ENCODE data around the gene NHLRC4.

Gene NHLRC4, protein sequence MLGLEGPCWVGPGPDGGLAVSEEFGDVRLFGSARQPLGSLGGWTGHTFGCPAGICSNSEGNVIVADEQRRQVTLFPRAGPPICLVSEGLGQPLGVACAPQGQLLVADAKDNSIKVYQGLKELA

GRCh38 chr16:566475-567372 lies at the start of gene NHLRC4:
TSS of gene NHLRC4 (plus strand) at chr16:567005. CDS start at chr16:568048, 1,043 bp downstream.
- DNase-seq: no peak

GRCh38 chr16:518858-519257 lies 47.9 kb upstream of the NHLRC4 start:
- DNase-seq: no peak

DNA sequence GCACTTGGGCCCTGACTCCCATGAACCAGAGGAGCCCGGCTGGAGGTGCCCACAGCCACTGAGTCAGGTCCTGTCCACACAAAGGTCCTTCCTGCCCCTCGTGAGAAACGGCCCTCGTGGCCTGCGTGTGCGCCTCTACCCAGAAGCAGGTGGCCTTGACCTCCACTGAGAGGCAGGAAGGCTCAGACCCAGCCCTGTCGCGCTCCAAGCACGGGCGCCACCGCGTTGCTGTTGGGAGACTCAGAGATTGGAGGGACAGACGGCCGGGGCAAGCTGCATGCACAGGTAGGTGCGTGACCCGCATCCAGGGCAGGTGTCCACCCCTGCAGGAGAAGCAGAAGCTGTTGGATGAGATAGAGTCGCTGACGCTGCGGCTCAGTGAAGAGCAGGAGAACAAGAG lies 47.4 kb upstream of the NHLRC4 start:
- DNase-seq: no peak

- DNase-seq: no peak
These were observed 46.7 kb upstream of the NHLRC4 start for GRCh38 chr16:519841-520687.

DNA sequence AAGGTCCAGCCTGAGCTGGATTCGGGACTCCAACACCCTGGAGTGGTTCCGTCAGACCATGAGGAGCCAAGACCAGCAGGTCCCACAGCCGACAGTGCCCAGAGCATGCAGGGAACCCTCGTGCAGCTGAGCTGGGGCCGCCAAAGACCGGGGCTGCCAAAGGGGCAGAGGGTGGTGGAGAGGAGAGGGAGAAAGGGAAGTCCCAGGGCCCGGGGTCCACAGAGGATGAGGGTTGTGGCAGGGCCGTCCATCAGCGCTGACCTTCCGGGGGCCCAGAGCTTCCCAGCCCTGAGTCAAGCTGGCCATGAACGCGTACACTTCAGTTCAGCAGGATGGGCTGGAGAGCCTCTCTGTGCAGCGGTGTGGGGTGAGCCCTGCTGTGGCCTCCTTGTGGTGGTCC lies 46.0 kb upstream of the NHLRC4 start:
- DNase-seq: no peak

- no peak for DNase-seq
These were observed 45.2 kb upstream of the NHLRC4 start for GRCh38 chr16:521381-522210.

GRCh38 chr16:522320-523096 lies 44.3 kb upstream of the NHLRC4 start:
- DNase-seq: no peak

GRCh38 chr16:523097-523741 lies 43.6 kb upstream of the NHLRC4 start:
- no peak for DNase-seq

- no peak for DNase-seq
These were observed 42.3 kb upstream of the NHLRC4 start for GRCh38 chr16:524274-525040.

GRCh38 chr16:525123-525519 lies 41.7 kb upstream of the NHLRC4 start:
- no peak for DNase-seq

GRCh38 chr16:525520-526180 lies 41.2 kb upstream of the NHLRC4 start:
- no peak for DNase-seq

- DNase-seq: peak; percentile 51
These were observed 40.4 kb upstream of the NHLRC4 start for GRCh38 chr16:526181-527014.

DNA sequence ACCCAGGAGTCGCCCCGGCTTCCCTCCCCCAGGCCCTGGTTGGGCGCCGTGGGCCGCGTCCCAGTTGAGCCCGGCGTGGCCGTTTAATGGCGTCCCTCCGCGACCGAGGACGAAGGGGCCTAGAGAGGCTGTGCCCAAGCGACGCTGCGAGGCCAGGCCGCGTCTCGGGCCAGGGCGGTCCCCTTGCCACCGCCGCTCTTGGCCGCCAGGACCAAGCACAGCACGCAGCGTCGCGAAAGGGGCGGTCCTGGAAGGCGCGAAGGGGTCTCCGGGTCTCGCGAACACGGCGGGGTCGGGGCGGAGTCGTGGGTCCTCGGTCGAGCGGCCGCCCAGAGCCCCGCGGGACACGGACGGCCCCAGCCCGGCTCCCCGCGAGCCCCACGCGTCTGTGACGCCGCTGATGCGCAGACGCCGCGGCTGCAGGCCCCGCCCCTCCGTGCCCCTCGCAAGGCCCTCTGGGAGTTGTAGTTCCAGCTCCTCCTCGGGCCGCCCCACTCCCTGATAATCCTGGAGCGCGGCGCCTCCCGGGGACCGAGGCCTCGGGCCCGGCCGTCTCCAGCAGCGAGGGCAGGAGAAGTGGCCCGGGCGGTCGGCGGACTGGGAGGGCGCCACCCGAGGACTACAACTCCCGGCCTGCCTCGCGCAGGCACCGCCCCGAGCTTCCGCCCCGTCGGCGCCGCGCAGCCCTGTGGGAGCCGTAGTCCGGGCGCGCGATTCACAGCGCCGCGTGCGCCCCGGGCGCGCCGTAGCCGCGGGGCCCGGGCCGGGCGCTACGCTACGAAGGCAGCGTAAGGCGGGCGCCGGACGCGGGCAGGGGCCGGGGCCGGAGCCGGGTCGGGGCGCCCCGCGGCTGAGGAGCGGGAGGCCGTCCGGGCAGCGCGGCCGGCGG lies 39.5 kb upstream of the NHLRC4 start, which contains the start of gene CAPN15:
TSS of gene CAPN15 (plus strand) at position 698 of the 889 bp plus-strand sequence. CDS start 19,127 bp downstream, outside the sequence.
- DNase-seq: peak; percentile 83

- DNase-seq: no peak
These were observed 38.4 kb upstream of the NHLRC4 start for GRCh38 chr16:528111-529011.

GRCh38 chr16:529012-529575 lies 37.7 kb upstream of the NHLRC4 start:
- no peak for DNase-seq

GRCh38 chr16:530111-530817 lies 36.5 kb upstream of the NHLRC4 start:
- no peak for DNase-seq
